Tibial nerve (tissue), 4 donors: ENCODE data around the gene SUGCT.

Source experiments
- CTCF ChIP-seq, 5 experiments: fragments of 200-600 bp in 3 of 5; fragments of 450-650 bp in 2 of 5; sonication (generic) in 3 of 5; IDR thresholded peaks; one replicate each; pipeline ENCODE4 v1.5.1; 2016 to 2019; ENCODE audit warnings: antibody characterized with exemption in 5 of 5, mild to moderate bottlenecking in 3 of 5, moderate library complexity in 2 of 5
- EP300 ChIP-seq, 2 donors: sonication (generic); formaldehyde crosslinking; IDR thresholded peaks; one replicate each; pipeline ENCODE4 v1.6.1; 2017; ENCODE audit warnings: antibody characterized with exemption in 2 of 2, mild to moderate bottlenecking in 1 of 2
- POLR2A ChIP-seq, 2 donors: fragments of 450-650 bp; IDR thresholded peaks; one replicate each; pipeline ENCODE4 v1.6.1; 2017; ENCODE audit warnings: antibody characterized with exemption in 2 of 2, mild to moderate bottlenecking in 2 of 2, moderate library complexity in 2 of 2

GRCh38 chr7:40784176-40784575 lies 649.4 kb downstream of the SUGCT start:
- TF ChIP-seq CTCF (IDR thresholded peaks at IDR 0.05) (no peak), POLR2A (IDR thresholded peaks at IDR 0.05) (no peak), EP300 (IDR thresholded peaks at IDR 0.05) (no peak)
